CD4-positive, alpha-beta T cell treated with Interleukin-10 for 1 hour (primary cell): ENCODE results near the gene CNIH1.

Experiments used
- DNase-seq: peaks from one replicate; pipeline ENCODE4 v3.0.0-alpha.2; 2020

Gene CNIH1

DNA sequence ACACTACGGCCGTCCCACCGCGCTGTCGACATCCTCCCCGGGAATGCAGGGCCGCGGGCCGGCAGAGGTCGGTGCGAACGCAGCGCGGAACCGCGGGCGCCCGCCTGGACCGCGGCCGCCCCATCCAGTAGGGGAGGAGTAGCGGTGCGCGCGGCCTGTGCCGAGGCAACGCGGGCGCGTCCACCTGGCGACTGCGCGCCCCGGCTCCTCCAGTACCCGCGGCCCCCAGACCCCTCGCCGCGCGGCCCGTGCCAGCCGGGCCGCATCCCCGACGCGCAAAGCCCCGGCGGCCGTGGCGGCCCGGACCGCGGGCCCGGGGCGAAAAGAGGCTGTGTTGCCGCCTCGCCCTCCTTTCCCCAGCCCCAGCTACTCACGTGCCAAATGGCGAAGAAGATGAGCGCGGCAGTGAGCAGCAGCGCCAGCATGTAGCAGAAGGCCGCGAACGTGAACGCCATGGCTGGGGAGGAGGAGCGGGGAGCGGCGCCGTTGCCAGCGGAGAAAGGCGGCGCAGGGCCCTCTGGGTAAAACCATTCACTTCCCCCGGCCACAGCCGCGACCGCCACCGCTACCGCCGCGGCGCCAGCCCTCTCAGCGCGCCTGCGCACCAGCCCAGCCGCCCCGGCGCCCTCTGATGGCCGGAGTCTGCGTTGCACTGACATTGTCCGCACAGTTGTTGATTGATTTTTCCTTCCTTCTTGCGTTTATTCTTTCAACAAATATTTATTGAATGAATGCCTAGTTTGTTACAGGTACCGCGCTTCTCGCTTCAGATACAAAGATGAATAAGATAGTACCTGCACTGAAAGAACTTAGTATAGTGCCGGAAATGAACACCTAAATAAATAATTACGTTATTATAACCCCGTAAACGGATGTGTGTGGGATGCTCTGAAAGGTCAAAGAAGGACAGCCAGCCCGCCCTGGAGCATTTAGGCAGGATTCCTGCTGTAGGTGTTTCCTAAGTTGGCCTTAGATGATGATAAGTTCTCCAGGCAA is at the start of gene CNIH1:
Gene CNIH1 (minus strand): TSS at position 502 of the 996 bp plus-strand sequence. CDS start 47 bp downstream, at position 455.
- DNase-seq: peak; percentile 93

DNA sequence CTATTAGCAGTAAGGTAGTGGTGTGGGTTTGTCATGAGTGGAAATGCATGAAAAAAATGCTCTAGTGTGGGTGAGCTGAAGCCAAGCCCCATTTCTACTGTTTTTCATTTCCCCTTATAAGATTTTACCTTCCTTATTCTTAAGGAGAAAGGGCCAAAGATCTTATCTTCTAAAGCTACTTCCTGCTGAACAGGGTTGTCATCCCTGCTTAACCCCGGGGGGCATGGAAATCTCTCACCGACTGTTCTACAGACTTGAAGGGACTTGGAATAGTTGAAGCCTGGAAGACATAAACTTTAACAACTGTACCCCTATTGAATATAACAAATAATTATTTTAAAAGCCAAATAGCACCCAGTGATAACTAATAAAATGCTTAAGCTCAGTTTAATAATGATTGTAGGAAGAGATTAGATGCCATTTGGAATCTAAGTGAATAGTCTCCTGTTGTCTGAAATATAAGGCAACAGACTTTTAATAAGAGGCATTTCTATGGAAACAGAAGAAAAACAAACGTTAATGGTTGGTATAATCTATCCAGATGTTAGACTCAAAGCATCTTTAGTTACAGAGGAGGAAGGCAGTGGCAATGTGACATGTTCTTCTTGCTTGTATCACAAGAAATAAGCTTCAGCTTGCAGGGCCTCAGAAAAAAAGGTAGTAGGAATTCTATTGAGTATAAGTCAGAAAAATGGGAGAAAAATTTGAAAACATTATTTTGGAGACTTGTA is 49.4 kb upstream of the CNIH1 start:
- no peak for DNase-seq

DNA sequence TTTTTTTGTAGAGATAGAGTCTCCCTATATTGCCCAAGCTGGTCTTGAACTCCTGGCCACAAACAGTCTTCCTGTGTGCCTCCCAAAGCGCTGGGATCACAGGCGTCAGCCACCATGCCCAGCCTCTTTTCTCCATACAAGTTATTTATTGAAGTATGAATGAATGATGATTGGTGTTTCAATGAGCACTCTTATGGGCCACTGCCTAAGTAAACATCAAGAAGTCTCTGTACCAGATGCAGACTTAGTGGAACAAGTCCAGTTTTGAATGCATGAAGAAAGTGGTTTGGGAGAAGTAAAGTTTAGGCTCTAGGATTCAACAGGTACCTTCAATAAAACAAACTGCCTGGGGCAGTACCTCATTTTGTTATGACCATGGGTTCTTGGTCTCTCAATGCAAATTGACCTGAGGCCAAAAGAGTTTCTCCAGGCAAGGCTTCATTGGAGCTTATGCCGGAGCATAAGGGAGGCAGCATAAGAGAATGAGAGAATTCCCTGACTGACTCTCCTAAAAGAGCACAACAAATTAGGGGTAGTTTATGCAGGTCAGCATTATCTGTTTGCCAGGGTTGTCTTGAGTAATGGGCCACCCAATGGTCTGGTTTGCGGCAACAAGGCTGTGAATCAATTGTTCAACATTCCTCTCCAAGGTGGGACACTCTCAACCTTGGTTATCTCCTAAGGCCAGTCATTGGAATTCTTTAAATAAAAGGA is 48.7 kb upstream of the CNIH1 start:
- DNase-seq: no peak

DNA sequence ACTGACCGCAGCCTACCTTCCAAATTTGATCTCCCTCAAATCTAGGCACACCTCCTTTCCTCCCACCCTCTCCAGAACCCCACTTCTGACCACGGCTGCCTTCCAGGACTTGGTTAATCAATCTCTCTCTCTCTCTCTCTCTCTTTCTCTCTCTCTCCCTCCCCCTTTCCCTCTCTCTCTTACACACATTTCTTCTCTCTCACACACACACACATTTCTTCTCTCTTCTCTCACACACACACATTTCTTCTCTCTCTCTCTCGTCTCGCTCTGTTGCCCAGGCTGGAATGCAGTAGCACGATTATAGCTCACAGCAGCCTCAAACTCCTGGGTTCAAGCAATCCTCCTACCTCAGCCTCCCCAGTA is 48.1 kb upstream of the CNIH1 start:
- no peak for DNase-seq

DNA sequence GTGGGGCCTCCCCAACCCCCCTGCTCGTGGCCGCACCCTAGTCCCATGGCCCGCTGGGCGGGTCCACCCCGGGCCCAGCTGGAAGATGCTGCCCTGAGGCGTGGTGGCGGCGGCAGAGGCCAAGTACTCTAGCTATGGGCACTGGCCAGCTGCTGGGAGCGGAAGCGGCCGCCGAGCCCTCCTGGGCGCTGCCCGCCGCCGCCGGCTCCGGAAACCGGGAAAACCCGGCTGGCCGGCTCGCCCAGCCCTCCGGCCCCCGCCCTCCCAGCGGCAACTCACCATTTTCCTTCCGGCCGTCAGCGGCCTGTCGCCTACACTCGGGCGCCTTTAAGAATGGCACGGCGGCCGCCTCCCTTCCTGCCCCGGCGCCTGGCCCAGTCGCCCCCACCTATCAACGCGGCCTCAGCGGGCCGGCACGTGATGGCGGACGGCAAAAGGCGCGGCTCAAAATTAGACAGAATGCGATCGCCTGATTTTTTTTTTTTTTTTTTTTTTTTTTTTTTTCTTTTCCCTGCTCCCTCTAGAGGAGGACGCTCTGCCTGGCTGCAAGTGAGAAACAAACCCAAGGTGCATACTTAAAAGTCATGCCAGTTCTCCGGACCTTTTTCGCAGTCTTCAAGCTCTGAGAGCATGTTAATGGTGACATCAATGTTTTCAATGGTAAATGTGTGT is 47.6 kb upstream of the CNIH1 start, which contains the start of gene GMFB:
Gene GMFB (minus strand): TSS at position 335 of the 672 bp plus-strand sequence. CDS start 53 bp downstream, at position 282.
- peak; percentile 94 for DNase-seq

DNA sequence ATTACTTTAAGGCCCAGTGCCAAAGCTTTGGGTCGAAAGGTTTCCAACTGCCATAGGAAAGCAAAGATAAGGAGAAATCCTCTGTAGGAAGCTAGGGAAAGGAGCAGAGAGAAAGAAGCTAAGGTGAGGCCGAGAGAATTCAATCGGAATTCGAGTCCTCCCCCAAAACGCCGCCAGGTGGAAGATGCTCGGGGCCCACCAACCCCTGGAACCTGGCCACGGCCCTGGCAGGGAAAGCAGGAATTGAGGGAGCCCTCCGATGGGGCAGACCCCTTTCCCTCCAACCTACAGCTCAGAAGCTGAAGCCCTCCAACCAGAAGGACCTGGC is 47.1 kb upstream of the CNIH1 start:
- no peak for DNase-seq

DNA sequence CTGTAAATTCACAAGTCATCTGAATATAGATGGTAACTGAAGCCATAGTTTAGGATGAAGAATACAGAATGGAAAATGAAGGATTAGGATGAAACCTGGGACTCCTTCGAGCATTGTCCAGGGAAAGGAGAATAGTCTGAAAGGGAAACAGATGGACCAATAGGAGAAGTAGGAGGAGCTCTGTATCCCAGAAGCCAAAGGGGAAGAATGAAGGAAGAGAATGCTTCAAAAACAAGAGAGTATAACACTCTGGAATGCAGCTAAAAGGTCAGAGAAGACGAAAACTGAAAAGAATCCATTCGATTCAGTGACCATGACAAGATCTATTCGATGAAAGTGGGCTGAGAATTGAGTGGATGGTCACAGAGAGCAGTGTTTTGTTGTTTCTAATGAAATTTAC is 46.6 kb upstream of the CNIH1 start:
- DNase-seq: no peak

DNA sequence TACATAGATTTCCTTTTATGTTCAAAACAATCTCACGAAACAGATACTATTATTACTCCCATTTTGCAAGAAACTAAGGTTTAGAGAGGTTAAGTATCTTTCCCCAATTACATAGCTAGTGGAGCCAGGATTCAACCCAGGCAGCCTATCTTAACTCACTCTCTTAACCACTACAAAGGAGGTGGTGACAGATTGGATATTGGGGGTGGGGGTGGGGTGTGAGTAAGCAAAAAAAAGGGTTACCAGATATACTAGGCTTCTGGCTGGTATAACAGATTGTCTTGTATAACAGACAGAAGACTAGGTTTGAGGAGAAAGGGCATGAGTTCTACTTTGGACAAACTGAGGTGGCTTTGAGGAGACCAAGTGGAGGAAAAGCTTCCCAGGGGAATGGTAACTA is 45.5 kb upstream of the CNIH1 start:
- peak; percentile 13 for DNase-seq

DNA sequence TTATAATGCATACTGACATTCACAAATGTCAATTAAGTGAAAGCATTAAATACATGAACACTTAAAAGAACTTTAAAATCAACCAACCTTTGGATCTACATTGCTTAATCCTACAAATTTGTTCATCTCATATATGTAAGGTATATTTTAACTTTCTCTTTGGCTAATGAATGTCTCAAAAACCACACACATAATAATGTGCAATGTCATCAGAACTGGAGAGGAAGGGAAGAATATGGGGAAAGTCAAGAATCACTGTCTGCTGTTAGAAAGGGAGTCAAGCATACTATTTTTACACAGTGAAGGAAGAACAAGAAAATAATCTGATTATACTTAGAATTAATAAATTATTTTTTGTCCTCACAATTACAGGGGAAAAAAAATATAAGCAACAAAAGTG is 42.7 kb upstream of the CNIH1 start:
- DNase-seq: no peak

DNA sequence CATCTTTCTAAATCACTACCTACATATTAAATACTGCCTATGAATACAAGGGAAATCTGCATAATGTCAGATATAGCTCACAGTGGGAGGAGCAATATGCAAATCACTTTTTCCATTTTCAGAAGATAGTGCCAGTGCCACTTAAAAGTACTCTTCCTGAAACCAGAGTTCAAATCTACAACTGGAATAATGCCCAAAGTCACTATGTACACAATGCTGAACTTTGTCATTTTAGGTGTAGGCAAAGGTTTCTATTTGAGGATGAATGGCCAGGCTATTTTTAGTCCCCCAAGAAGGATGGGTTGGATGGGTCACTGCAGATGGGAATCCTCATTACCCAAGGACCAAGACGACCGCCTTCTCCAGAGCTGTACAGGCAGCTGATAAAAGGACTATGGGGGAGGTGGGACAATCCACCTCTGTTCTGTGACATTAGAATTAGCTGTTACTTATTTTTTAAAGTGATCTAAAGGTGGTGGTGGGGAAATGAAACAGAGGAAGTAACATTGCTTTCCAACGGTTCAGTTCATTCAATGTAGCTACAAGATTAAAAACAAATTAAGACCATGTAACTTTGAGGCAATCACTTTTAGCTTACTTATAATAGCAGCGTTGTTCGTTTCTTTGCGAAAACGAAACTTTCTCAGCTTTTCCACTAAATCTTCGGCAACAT is 42.0 kb upstream of the CNIH1 start:
- DNase-seq: no peak

DNA sequence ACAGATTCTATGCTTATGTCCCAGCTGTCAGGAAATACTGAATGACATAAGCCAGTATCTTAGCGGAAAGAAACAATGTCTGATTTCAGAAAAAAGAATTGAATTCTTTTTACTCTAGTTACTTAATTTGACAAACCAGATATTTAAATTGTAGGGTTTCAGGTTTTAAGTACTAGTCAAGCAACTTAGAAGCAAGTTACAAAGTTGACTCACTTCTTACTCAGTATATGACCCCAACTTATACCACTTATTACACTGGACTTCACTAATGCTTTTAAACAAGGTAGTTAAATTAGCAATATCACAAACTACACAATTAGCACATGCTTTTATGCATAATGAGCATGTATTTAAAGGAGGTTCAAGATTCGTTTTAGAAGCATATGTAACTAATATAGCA is 40.5 kb upstream of the CNIH1 start:
- DNase-seq: no peak

DNA sequence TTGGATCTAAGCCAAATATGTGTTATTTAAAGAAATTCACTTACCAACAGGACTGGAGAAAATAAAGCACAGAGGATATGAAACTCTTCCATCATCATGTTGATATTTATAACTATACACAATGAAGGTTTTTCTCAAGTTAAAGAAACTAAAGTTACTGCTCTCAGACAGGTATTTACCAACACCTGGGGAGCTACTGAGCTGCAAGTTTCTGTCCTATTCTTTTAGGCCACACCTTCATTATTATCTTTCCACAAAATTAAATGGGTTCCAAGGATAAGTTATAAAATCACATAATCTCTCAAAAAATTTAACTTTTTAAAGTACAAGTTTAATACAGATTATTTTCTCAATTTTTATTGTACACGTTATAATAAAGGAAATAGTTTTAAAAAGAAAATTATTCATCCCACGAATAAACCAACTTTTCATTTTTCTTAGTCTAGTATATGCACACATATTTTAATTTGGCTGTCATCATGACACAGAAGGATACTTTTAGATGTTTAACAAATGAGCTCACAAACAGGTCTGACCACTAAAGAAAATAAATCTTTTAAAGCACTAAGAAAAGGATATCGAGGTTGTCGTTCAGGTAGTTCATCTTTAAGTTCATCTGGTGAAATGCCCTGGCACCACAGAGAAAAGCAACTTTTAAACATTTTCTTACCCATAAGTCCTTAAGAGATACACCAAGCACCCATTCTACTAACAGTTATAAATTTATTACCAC is 39.8 kb upstream of the CNIH1 start:
- DNase-seq: no peak

DNA sequence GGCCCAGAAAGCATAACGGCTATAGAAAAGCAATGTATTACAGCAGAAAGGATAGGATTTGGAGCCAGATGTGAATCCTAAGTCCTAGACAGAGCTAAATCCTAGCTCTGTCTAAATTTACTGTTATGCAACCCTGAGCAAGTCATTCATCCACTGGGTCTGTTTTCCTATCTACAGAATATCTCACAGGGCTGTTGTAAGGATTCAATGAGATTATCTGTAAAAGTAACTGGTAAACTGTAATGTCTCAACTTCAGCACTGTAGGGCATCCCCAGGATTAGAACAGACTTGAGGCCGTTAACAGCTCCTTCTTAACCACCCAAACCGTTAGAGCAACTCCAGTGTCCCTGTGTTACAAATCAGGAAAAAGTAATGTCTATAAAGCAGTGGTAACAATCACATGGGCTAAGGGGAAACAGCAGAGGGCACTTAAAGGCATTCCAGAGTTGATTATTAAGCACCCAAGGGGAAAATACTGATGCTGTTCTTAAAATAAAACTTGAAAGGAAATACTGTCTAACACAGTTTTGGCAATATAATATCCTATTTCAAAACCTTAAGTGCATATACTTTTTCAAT is 37.6 kb upstream of the CNIH1 start:
- DNase-seq: no peak

DNA sequence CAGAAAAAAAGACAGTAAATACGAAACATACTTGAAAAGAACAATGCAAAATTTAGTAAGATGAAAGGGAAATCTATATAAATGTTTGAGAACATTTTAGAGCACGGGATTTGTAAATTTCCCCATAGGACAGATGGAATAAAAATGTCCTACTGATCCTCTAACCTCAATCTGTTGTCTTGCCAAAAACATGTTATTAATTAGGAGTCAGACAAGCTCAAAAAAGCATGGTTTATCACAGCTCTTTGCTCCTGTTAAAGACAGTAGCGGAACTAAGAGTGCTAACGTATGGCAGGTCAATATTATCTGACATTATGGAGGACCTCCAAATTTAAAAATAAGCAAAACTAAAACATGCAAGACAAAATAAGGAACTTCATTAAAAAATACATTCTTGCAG is 34.7 kb upstream of the CNIH1 start:
- DNase-seq: no peak

DNA sequence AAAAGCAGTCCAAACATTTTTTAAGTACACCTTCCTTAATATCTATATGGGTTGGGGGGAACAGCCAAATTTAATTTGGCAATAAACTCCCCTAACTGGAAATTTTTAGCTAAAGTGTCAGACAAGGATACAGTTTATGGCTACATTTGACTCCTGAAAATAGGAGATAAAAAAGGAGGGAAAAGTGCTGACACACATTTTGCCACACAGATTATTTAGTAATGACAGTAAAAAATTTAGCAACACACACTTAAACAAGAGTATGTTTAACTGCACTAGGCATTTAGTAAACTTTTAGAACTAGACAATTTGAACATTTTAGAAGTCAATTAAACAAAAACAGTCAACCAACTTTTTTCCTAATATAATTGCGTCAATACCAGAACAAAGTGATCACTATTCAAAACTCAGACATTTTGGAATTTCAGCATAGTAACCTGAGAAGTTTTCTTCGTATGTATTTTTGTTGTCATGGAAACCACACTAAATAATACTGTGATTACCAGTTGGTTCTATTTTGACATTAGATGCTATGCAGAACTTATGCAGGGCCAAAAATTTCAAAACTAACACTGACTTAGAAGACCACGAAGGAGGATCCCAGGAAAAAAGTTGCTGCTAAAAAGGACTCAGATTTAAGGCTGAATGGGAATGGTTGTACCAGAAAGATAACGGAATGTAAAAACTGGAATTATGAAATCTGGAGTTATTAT is 34.2 kb upstream of the CNIH1 start:
- no peak for DNase-seq

DNA sequence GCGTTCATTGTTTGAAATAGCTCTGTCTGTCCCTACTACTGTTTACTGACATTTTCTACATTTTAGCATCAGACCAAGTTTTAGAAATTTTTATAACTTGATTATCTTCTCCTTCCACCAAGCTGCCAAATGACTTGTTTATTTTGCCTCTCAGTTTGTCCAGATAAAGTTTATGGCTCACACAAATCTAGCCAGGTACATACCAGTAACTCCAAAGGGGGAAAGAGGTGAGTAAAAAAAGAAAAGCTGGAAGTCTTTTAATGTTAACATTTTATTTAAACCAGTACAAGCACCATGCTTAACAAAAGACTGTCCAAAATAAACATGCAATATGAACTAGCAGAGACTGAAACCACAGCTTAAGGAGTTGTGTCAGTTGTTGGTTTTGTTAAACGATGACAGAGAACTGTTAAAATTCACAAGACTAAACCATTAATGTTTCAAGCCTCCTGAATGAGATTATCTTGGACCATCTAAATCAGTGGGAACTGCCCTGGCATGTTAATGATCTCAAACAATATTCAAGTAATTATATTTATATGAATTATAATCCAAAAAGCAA is 33.1 kb upstream of the CNIH1 start:
- DNase-seq: no peak

DNA sequence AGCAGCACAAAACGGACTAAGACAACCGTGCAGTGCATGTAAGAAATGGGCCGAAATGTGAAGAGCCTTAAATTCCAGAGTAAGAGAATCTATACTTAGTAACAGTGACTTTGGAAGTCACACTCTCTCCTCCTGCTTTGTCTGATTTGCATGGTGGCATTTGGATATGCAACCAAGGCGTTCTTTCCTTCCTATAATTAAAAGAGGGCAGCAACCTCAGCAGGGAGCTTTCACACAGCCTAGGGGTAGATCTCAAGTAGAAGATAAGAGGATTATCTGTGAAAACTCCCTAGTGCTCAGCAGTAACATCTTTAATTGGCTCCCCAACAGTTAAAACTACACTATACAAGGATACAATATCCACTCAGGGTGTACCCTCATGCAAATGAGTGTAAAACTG is 31.1 kb upstream of the CNIH1 start:
- DNase-seq: no peak

DNA sequence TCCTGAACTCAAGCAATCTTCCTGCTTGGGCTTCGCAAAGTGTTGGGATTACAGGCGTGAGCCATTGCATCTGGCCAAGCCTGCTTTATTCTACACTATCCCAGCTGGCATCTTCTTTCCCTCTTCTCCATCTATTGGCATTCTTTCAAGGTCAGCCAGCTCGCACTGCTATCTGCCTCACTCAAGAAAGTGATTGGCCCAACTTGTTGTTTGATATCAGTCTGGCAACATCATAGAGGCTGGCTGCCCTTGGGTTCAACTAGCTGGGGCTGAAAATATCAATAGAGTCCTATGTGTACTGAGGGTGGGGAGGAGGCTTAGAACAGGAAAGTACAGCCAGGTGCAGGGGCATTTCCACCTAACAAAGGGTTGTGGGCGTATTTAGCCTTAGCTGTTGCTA is 30.5 kb upstream of the CNIH1 start:
- DNase-seq: no peak

DNA sequence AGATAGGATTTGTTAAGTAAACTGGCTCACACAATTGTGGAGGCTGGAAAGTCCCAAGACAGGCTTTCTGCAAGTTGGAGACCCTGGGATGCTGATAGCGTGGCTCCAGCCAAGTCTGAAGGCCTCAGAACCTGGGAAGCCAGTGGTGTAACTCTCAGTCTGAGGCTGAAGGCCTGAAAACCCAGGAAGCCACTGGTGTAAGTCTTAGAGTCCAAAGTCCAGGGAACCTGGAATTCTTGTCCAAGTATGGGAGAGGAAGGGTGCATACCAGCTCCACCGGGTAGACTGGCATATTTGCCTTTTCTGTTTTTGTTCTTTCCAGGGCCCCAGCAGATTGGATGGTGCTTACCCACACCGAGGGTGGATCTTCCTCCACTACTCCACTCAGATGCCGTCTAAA is 29.5 kb upstream of the CNIH1 start:
- no peak for DNase-seq

DNA sequence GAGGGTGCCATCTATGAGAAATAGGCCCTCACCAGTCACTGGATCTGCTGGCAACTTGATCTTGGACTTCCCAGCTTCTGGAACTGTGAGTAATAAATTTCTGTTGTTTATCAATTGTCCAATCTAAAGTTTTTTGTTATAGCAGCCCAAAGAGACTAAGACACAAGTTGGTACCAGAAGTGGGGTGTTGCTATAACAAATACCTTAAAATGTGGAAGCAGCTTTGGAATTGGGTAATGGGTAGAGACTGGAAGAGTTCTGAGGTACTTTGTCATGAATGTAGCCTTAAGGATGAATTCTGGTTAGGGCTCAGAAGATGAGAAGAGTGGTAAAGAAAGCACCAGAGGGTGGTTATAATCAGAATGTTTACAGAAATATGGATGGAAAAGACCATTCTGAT is 26.1 kb upstream of the CNIH1 start:
- DNase-seq: no peak
